GM21515 (cell line): Measurements from ENCODE around the gene MLEC.
A peak's percentile ranks its signal among the peaks of the same experiment; 100 is the strongest.
"Not testable (repeated sequence)": the region's sequence is repeated elsewhere in the genome, so short reads cannot be mapped to it uniquely, and the experiment has no call there.

ENCODE experiments used
- ATAC-seq: cut with Tn5 transposase; IDR thresholded peaks from one replicate; pipeline ENCODE4 v1.9.1; 2021; ENCODE audit not compliant: unreplicated experiment

The MLEC gene

DNA sequence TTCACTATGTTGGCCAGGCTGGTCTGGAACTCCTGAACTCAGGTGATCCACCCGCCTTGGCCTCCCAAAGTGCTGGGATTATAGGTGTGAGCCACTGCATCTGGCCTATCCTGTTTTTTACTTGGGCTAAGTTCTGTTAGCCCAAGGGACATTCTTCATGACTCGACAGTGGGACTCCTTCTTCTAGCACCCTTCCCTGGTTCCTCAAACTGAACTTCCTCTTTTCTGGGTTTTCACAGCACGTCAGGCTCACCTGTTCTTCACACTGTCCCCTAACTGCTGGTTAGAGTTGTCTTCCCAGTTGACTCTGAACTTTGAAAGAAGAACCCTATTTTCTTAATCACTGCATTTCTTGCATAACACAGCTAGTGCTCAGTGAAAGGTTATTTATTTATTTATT, 24.1 kb upstream of the MLEC start:
- ATAC-seq: peak; percentile 74

DNA sequence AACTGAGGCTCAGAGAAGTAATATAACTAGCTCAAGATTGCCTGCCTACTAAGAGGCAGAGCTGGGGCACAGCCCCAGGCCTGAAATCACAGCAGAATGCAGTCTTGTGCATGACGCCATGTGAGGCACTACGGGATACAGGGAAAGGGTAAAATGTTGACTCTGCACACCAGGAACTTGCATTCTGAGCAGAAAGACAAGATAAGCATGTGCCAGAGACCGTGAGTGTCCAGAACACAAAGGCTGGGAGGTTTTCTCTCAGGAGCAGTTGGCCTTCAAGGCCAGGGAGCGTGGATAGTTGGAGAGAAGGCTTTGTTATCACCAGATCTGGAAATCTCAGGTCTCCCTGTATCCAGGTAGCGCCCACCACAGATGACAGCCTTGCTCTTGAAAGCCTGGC, 23.2 kb upstream of the MLEC start:
- ATAC-seq: no peak

GRCh38 chr12:120666571-120667390, 20.2 kb upstream of the MLEC start:
- no peak for ATAC-seq

GRCh38 chr12:120668091-120668867, 18.7 kb upstream of the MLEC start:
- ATAC-seq: no peak

DNA sequence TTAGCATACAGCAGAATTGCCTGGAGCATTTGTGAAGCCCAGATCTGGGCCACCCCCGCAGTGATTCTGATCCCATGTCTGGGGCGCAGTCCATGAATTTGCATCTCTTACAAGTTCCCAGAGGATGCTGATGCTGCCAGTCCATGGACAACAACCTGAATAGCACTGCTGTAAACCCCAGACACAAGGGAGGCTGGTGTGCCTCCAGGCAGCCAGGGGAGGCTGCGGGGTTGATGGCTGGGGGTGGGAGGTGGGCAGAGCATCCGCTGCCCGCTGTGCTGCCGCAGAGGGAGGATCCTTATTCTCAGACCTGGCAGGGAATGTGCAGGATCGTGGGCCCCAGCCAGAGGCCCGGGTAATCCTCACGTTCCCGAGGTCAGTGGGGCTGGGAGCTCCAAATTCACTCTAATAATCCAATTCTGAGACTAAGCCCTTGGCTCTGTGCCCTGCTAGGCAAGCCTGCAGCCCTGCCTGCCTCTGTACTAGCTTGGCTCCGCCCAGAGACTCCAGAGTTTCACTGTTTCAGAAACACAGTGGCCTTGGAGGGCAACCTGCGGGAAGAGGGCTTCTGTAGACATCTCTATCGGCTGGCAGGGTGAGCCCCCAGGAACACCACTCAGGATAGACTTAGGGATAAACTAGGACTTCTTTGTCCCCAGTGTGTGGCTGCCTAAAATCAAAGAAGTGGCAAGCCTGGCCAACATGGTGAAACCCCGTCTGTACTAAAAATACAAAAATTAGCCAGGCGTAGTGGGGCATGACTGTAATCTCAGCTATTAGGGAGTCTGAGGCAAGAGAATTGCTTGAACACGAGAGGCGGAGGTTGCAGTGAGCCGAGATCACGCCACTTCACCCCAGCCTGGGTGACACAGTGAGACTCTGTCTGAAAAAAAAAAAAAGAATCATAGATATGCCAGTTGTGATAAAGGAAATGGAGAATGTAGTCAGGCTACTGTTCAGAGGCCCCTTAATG, 17.8 kb upstream of the MLEC start:
- no peak for ATAC-seq

- ATAC-seq: not testable (repeated sequence)
Observed at GRCh38 chr12:120670237-120670636, 16.7 kb upstream of the MLEC start.

GRCh38 chr12:120670667-120671066, 16.3 kb upstream of the MLEC start:
- no peak for ATAC-seq

DNA sequence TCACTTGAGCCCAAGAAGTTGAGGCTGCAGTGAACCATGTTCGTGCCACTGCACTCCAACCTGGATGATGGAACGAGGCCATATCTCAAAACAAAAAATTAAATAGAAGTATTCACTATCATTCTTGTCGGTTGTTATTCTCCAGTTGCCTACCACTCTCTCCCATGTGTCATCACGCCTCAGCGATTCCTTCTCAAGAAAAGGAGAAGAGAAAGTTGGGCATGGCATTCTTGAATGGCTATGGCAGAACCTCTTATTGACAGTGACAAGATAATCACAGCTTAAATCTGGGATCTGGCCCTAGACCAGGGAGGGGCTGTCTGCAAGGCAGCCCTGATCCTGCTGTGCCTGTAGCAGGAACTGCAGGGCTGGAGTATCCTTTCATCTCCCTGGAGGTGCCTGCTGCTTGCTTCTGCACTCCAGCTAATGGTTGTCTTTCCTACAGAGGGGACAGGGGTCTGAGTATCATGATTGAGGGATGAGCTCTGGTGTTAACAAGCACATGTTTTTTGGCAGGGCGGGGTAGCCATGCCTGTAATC, 12.8 kb upstream of the MLEC start:
- ATAC-seq: no peak

GRCh38 chr12:120677765-120678473, 9.0 kb upstream of the MLEC start:
- ATAC-seq: peak; percentile 51

DNA sequence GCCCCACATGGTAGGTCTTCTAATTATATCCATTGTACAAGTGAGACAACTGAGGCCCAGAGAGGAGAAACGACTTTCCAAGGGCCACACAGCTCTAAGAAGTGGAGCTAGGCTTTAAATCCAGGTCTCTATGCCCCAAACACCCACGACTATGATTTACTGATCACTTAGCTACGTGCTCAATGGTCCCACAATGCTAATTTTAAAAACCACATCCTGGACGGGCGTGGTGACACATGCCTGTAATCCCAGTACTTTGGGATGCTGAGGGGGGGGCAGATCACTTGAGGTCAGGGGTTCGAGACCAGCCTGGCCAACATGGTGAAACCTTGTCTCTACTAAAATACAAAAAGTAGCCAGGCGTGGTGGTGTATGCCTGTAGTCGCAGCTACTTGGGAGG, 8.4 kb upstream of the MLEC start:
- peak; percentile 9 for ATAC-seq

GRCh38 chr12:120680165-120680738, 6.7 kb upstream of the MLEC start:
- no peak for ATAC-seq

DNA sequence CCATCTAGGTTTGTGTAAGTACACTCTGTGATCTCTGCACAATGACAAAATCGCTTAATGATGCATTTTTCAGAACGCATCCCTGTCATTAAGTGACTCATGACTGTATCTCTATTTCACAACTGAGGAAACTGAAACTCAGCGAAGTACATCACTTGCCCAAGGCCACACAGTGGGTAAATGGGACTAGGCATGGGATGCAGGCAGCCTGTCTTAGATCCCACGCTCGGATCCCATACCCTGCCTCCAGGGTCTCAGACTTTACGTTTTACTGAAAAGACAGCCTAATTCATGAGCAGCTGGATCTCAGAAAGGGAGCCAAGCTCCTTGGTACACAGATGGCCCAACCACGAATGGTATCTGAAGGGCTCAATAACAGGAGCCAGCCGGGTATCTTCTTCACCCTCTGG, 2.4 kb upstream of the MLEC start:
- no peak for ATAC-seq

GRCh38 chr12:120685522-120685921, 1.4 kb upstream of the MLEC start:
- no peak for ATAC-seq

GRCh38 chr12:120686151-120686689, 729 bp upstream of the MLEC start:
- ATAC-seq: peak; percentile 68

- ATAC-seq: no peak
Observed at GRCh38 chr12:120687578-120688289, 785 bp downstream of the MLEC start.

DNA sequence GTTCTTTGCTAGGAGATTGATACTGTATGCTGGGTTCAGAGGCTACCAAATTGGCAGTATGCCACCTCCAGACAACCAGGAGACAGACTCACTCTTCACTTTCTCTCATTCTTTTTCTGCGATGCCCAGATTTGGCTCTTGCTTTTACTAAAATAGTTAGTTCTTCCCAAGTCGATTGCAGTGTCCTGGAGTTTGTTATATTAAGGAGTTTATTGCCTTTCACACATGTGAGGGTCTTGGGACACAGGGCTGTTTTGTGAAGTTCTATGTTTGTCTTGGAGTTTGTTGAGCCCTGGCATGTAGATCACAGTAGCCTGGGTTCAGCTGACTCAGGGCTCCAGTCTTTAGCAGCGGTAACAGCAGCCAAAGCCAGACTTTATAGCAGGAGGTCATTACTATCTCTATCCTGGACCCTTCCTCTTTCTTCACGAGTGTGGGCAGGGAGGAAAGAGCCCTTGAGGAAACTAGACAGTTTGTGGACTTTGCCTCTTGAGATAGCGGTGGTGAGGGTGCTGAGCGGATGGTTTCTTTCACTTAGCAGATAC, 1.6 kb downstream of the MLEC start:
- no peak for ATAC-seq

GRCh38 chr12:120689397-120690082, 2.6 kb downstream of the MLEC start:
- no peak for ATAC-seq

DNA sequence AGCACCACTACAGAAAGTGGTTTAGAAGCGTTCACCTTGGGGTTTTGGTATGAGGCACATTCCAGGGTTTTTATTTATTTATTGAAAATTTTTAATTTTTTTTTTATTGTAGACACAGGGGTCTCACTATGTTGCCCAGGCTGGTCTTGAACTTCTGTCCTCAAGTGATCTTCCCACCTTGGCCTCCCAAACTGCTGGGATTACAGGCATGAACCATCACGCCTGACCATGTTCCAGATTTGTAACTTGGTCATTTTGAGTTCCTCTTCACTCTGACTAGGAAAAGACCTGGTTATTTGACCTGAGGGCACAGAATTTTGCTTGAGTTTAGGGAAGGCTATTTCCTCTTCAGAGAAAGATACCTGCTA, 3.1 kb downstream of the MLEC start:
- no peak for ATAC-seq
